H1 (cell line): ENCODE data around the gene ARHGEF7. TPM values are rescaled to one million over a fixed set of nuclear protein-coding genes. Genes with fewer than 3 reads are reported as not detected.

ENCODE experiments used
- CBX8 ChIP-seq: fragments of 300-800, 300-1000 bp; sonication (generic); IDR thresholded peaks from 2 replicates; pipeline ENCODE4 v1.7.1; 2016; ENCODE audit warnings: low read depth, low read length, borderline replicate concordance
- CHD2 ChIP-seq: IDR thresholded peaks from 2 replicates; pipeline ENCODE4 v1.6.1; 2012; ENCODE audit warnings: low read length, improper control_type of control experiment
- EP300 ChIP-seq, 2 experiments: IDR thresholded peaks; 1 replicate in 1 of 2; 2 replicates in 1 of 2; pipeline ENCODE4 v1.6.1; 2011 to 2012; ENCODE audit warnings: low read depth in 2 of 2, low read length in 2 of 2, mild to moderate bottlenecking in 2 of 2, borderline replicate concordance in 1 of 2, inconsistent platforms in 1 of 2, moderate library complexity in 1 of 2
- JUN ChIP-seq: IDR thresholded peaks from 2 replicates; pipeline ENCODE4 v1.6.1; 2011; ENCODE audit warnings: low read depth, mild to moderate bottlenecking, improper control_type of control experiment, low read length
- RNF2 ChIP-seq: fragments of 200-900, 300-1000 bp; sonication (generic); IDR thresholded peaks from 2 replicates; pipeline ENCODE4 v1.7.1; 2016; ENCODE audit warnings: borderline replicate concordance, low read depth, mild to moderate bottlenecking, antibody characterized with exemption, low read length; ENCODE audit not compliant: poor library complexity, severe bottlenecking; ENCODE audit errors: missing control alignments
- TAF1 ChIP-seq: IDR thresholded peaks from 2 replicates; pipeline ENCODE4 v1.6.1; 2011; ENCODE audit warnings: mild to moderate bottlenecking, low read depth, low read length
- TCF12 ChIP-seq: IDR thresholded peaks from 2 replicates; pipeline ENCODE4 v1.6.1; 2011; ENCODE audit warnings: low read depth, mild to moderate bottlenecking, low read length
- ZNF274 ChIP-seq: IDR thresholded peaks from 2 replicates; pipeline ENCODE4 v1.7.0; 2012; ENCODE audit warnings: low read length, borderline replicate concordance; ENCODE audit errors: extremely low read depth
- polyA plus RNA-seq, 7 experiments: library from polyadenylated mRNA; depleted of rRNA in 3 of 7; stranded (reverse) in 5 of 7; unstranded in 2 of 7; fragments of >200 nt in 5 of 7; fragments of 200-250 nt in 2 of 7; gene quantifications; 1 replicate in 5 of 7; 2 replicates in 1 of 7; 4 replicates in 1 of 7; pipeline versions ENCODE4 v1.2.1 to v1.2.3, GENCODE V29; 2011 to 2013; ENCODE audit warnings: missing spikeins in 2 of 7, mixed read lengths in 2 of 7
- total RNA-seq: library from RNA; stranded (reverse); fragmentation: NEBNext Ultra II Directional; extraction: Animal tissue kit (Norgen Biotek cat#: 25700); gene quantifications from 2 replicates; pipeline ENCODE4 v1.2.1, GENCODE V29; 2021

Gene ARHGEF7
- total and polyA plus RNA-seq, 2 of the 8 experiments (the other 6 are each of a cell fraction or from before 2014, with no cell fraction given) = 26.2 to 56.5 TPM

GRCh38 chr13:111337206-111337605 is 222.1 kb downstream of the ARHGEF7 start (continued):
- TF ChIP-seq RNF2 = no peak
- TF ChIP-seq JUN = no peak
- TF ChIP-seq TCF12 = no peak
- no peak for TF ChIP-seq TAF1
- TF ChIP-seq ZNF274 = no peak
- TF ChIP-seq CHD2 = no peak
- TF ChIP-seq CBX8 = no peak
- TF ChIP-seq EP300 (IDR thresholded peaks at IDR 0.05; ENCODE audit: borderline replicate concordance in 1 of 2, low read depth in 2 of 2, low read length in 2 of 2) = no peak
- TF ChIP-seq, all 59 proteins: peak for 0
